ENCODE measurements around the gene IRX2.

GRCh38 chr5:2703041-2703440 lies 48.4 kb downstream of the IRX2 start:
- TF ChIP-seq, protein P1, sequence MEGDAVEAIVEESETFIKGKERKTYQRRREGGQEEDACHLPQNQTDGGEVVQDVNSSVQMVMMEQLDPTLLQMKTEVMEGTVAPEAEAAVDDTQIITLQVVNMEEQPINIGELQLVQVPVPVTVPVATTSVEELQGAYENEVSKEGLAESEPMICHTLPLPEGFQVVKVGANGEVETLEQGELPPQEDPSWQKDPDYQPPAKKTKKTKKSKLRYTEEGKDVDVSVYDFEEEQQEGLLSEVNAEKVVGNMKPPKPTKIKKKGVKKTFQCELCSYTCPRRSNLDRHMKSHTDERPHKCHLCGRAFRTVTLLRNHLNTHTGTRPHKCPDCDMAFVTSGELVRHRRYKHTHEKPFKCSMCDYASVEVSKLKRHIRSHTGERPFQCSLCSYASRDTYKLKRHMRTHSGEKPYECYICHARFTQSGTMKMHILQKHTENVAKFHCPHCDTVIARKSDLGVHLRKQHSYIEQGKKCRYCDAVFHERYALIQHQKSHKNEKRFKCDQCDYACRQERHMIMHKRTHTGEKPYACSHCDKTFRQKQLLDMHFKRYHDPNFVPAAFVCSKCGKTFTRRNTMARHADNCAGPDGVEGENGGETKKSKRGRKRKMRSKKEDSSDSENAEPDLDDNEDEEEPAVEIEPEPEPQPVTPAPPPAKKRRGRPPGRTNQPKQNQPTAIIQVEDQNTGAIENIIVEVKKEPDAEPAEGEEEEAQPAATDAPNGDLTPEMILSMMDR (conservative IDR thresholded peaks at IDR 0.05; ENCODE audit: low read depth, low read length) = no peak
- no peak for TF ChIP-seq EZH2 (IDR thresholded peaks at IDR 0.05; ENCODE audit: borderline replicate concordance, low read depth, low read length, poor library complexity, severe bottlenecking)

All from A673 (cell line).